Glomerular visceral epithelial cell (primary cell): ENCODE data around the gene PRKAR2A.
"Not testable (repeated sequence)": the region's sequence is repeated elsewhere in the genome, so short reads cannot be mapped to it uniquely, and the experiment has no call there.

ENCODE experiments used
- DNase-seq: peaks from one replicate; pipeline ENCODE4 v3.0.0-alpha.2; 2016; ENCODE audit errors: extremely low spot score

Gene PRKAR2A

GRCh38 chr3:48778565-48778964 lies 69.1 kb downstream of the PRKAR2A start:
- DNase-seq = not testable (repeated sequence)

- no peak for DNase-seq
These were observed 70.8 kb downstream of the PRKAR2A start for GRCh38 chr3:48776854-48777253.

- no peak for DNase-seq
These were observed 77.5 kb downstream of the PRKAR2A start for GRCh38 chr3:48770192-48770502.

GRCh38 chr3:48765376-48765775 lies 82.3 kb downstream of the PRKAR2A start:
- DNase-seq = no peak

GRCh38 chr3:48762816-48763215 lies 84.9 kb downstream of the PRKAR2A start:
- no peak for DNase-seq

GRCh38 chr3:48759991-48760540 lies 87.6 kb downstream of the PRKAR2A start:
- DNase-seq = not testable (repeated sequence)

- not testable (repeated sequence) for DNase-seq
These were observed 88.1 kb downstream of the PRKAR2A start for GRCh38 chr3:48759531-48759930.

- no peak for DNase-seq
These were observed 88.6 kb downstream of the PRKAR2A start for GRCh38 chr3:48759071-48759470.

GRCh38 chr3:48756640-48757039 lies 91.0 kb downstream of the PRKAR2A start:
- no peak for DNase-seq

- no peak for DNase-seq
These were observed 96.8 kb downstream of the PRKAR2A start for GRCh38 chr3:48750856-48751255.

GRCh38 chr3:48748754-48749153 lies 98.9 kb downstream of the PRKAR2A start:
- DNase-seq = no peak

- no peak for DNase-seq
These were observed 100.0 kb downstream of the PRKAR2A start for GRCh38 chr3:48747706-48748105.

GRCh38 chr3:48747015-48747615 lies 100.6 kb downstream of the PRKAR2A start:
- DNase-seq = no peak

GRCh38 chr3:48743773-48744172 lies 103.9 kb downstream of the PRKAR2A start:
- no peak for DNase-seq

- not testable (repeated sequence) for DNase-seq
These were observed 106.4 kb downstream of the PRKAR2A start for GRCh38 chr3:48741226-48741625.

- peak; percentile 72 for DNase-seq
These were observed 107.5 kb downstream of the PRKAR2A start for GRCh38 chr3:48739955-48740823.

GRCh38 chr3:48739617-48739954 lies 108.1 kb downstream of the PRKAR2A start:
- no peak for DNase-seq

GRCh38 chr3:48738926-48739616 lies 108.6 kb downstream of the PRKAR2A start:
- no peak for DNase-seq

- no peak for DNase-seq
These were observed 109.5 kb downstream of the PRKAR2A start for GRCh38 chr3:48738144-48738536.

GRCh38 chr3:48735075-48735767 lies 112.5 kb downstream of the PRKAR2A start:
- not testable (repeated sequence) for DNase-seq

- DNase-seq = not testable (repeated sequence)
These were observed 113.1 kb downstream of the PRKAR2A start for GRCh38 chr3:48734541-48734940.
